CD4-positive, CD25-positive, alpha-beta regulatory T cell (primary cell): ENCODE results near the gene PLIN4. TPM values are rescaled to one million over a fixed set of nuclear protein-coding genes. Genes with fewer than 3 reads are reported as not detected.
"Not testable (repeated sequence)": the region's sequence is repeated elsewhere in the genome, so short reads cannot be mapped to it uniquely, and the experiment has no call there.

Source experiments
- ATAC-seq, 2 donors: fragments of 150-1000 bp; cut with Tn5 transposase; one replicate each; pipeline ENCODE4 v1.10.0; 2021; ENCODE audit warnings: low read depth in 2 of 2, moderate number of reproducible peaks in 2 of 2, moderate library complexity in 1 of 2
- DNase-seq, 3 donors: peaks; one replicate each; pipeline versions ENCODE4 v3.0.0 to v3.0.0-alpha.2; 2012 to 2022; ENCODE audit warnings: mixed read lengths in 1 of 3
- H3K27ac ChIP-seq: one replicate; pipeline ENCODE4 v1.7.0; 2013; ENCODE audit warnings: mild to moderate bottlenecking, low read length; ENCODE audit not compliant: insufficient read depth, poor library complexity, severe bottlenecking
- H3K27me3 ChIP-seq: one replicate; pipeline ENCODE4 v1.7.0; 2013; ENCODE audit warnings: low read length; ENCODE audit not compliant: control insufficient read depth, insufficient read depth
- H3K36me3 ChIP-seq: one replicate; pipeline ENCODE4 v1.7.0; 2013; ENCODE audit warnings: mild to moderate bottlenecking, low read length, moderate library complexity; ENCODE audit not compliant: control insufficient read depth, insufficient read depth
- H3K4me1 ChIP-seq: 2 replicates; pipeline ENCODE4 v1.7.0; 2013; ENCODE audit warnings: mild to moderate bottlenecking, low read length; ENCODE audit not compliant: insufficient read depth, control insufficient read depth, poor library complexity, severe bottlenecking
- H3K4me3 ChIP-seq: one replicate; pipeline ENCODE4 v1.7.0; 2013; ENCODE audit warnings: low read depth, mild to moderate bottlenecking, low read length, moderate library complexity
- H3K9me3 ChIP-seq, 2 experiments: 1 replicate in 1 of 2; 2 replicates in 1 of 2; pipeline ENCODE4 v1.7.0; 2013; ENCODE audit warnings: low read length in 2 of 2, mild to moderate bottlenecking in 1 of 2, moderate library complexity in 1 of 2; ENCODE audit not compliant: control insufficient read depth in 2 of 2
- H3K27ac Mint-ChIP-seq, 3 donors: one replicate each; pipeline ENCODE4 v1.8.0; 2020 to 2022; ENCODE audit warnings: mild to moderate bottlenecking in 3 of 3, mixed read lengths in 3 of 3, moderate library complexity in 2 of 3
- H3K27me3 Mint-ChIP-seq: one replicate; pipeline ENCODE4 v1.8.0; 2022; ENCODE audit warnings: mild to moderate bottlenecking, mixed read lengths
- H3K36me3 Mint-ChIP-seq: one replicate; pipeline ENCODE4 v1.8.0; 2020; ENCODE audit warnings: mixed read lengths
- H3K4me1 Mint-ChIP-seq, 4 donors: one replicate each; pipeline ENCODE4 v1.8.0; 2020 to 2022; ENCODE audit warnings: mixed read lengths in 4 of 4, mild to moderate bottlenecking in 1 of 4
- H3K4me3 Mint-ChIP-seq, 4 donors: one replicate each; pipeline ENCODE4 v1.8.0; 2020 to 2022; ENCODE audit warnings: mild to moderate bottlenecking in 4 of 4, mixed read lengths in 4 of 4, moderate library complexity in 3 of 4
- H3K9me3 Mint-ChIP-seq, 7 donors: one replicate each; pipeline ENCODE4 v1.8.0; 2020 to 2022; ENCODE audit warnings: mixed read lengths in 7 of 7, mild to moderate bottlenecking in 3 of 7, moderate library complexity in 2 of 7
- polyA plus RNA-seq, 4 donors: library from polyadenylated mRNA; unstranded; fragments of 300-500 nt; fragmentation: Illumina TruSeq; gene quantifications; one replicate each; pipeline ENCODE4 v1.2.3, GENCODE V29; 2021
- total RNA-seq: library from RNA; stranded (reverse); gene quantifications from one replicate; pipeline ENCODE4 v1.2.3, GENCODE V29; 2022

The PLIN4 gene
- total and polyA plus RNA-seq, 5 donors from 2014 or later = 0.02 to 0.13 (median 0.05) TPM; not detected in 2

- peaks cover 4% of the 10 kb centered on the region for H3K27me3 Mint-ChIP-seq
- H3K4me3 Mint-ChIP-seq = no peak overlapping the region
- Histone ChIP-seq H3K27me3 (no peaks in the 10 kb centered on the region), H3K4me1 (peaks cover 6% of the 10 kb centered on the region), H3K4me3 (no peak overlapping the region), H3K9me3 (no peaks in the 10 kb centered on the region), H3K36me3 (no peaks in the 10 kb centered on the region), H3K27ac (no peak overlapping the region)
- H3K27ac Mint-ChIP-seq = no peak overlapping the region
- ATAC-seq (no peak), DNase-seq (no peak)
- peaks cover 0 to 3% (median 0%) of the 10 kb centered on the region in 7 donors for H3K9me3 Mint-ChIP-seq
- peaks cover 0 to 15% (median 5%) of the 10 kb centered on the region in 4 donors for H3K4me1 Mint-ChIP-seq
- no peaks in the 10 kb centered on the region for H3K36me3 Mint-ChIP-seq
Measured at GRCh38 chr19:4542896-4543841, 24.9 kb upstream of the PLIN4 start.

- not testable (repeated sequence) for H3K36me3 Mint-ChIP-seq, H3K27me3 Mint-ChIP-seq, H3K27me3 ChIP-seq, H3K4me1 ChIP-seq, DNase-seq, H3K27ac ChIP-seq, H3K36me3 ChIP-seq, H3K9me3 Mint-ChIP-seq, H3K9me3 ChIP-seq, ATAC-seq, H3K4me3 Mint-ChIP-seq, H3K4me3 ChIP-seq, H3K27ac Mint-ChIP-seq
- H3K4me1 Mint-ChIP-seq = peaks cover 0 to 15% (median 5%) of the 10 kb centered on the region in 4 donors
Measured at GRCh38 chr19:4541806-4542145, 23.5 kb upstream of the PLIN4 start.

- Histone ChIP-seq H3K9me3 (no peaks in the 10 kb centered on the region), H3K27me3 (no peaks in the 10 kb centered on the region), H3K4me3 (no peak overlapping the region), H3K4me1 (peaks cover 6% of the 10 kb centered on the region), H3K27ac (no peak overlapping the region), H3K36me3 (no peaks in the 10 kb centered on the region)
- Mint-ChIP-seq H3K4me1 (peaks cover 0 to 15% (median 5%) of the 10 kb centered on the region in 4 donors), H3K4me3 (peak overlapping the region in 1 of 4 donors; percentile 47), H3K9me3 (peaks cover 0 to 3% (median 0%) of the 10 kb centered on the region in 7 donors), H3K27ac (no peak overlapping the region), H3K27me3 (no peaks in the 10 kb centered on the region), H3K36me3 (no peaks in the 10 kb centered on the region)
- ATAC-seq = no peak
- no peak for DNase-seq
Measured at GRCh38 chr19:4541114-4541805, 23.0 kb upstream of the PLIN4 start.

- Mint-ChIP-seq H3K27ac (peak within 1 kb of the TSS in 1 of 3 donors; percentile 9), H3K36me3 (no peaks in the 10 kb centered on the region), H3K9me3 (peaks cover 0 to 3% (median 0%) of the 10 kb centered on the region in 7 donors), H3K4me3 (peak within 1 kb of the TSS; percentile 46 to 66 (median 54)), H3K4me1 (peaks cover 0 to 19% (median 7%) of the 10 kb centered on the region in 4 donors), H3K27me3 (peaks cover 4% of the 10 kb centered on the region)
- DNase-seq (peak in 1 of 3 donors; percentile 53), ATAC-seq (peak; percentile 48 to 49)
- Histone ChIP-seq H3K9me3 (no peaks in the 10 kb centered on the region), H3K4me1 (peaks cover 13% of the 10 kb centered on the region), H3K27me3 (no peaks in the 10 kb centered on the region), H3K27ac (no peak within 1 kb of the TSS), H3K36me3 (no peaks in the 10 kb centered on the region), H3K4me3 (peak within 1 kb of the TSS; percentile 56)
Measured at GRCh38 chr19:4539693-4540581, 21.7 kb upstream of the PLIN4 start, which contains the start of gene LRG1. Gene LRG1 (minus strand): TSS chr19:4540036. CDS start chr19:4540013, 23 bp downstream.

- no peak overlapping the region for H3K4me3 Mint-ChIP-seq
- peaks cover 0 to 3% (median 0%) of the 10 kb centered on the region in 7 donors for H3K9me3 Mint-ChIP-seq
- no peak for ATAC-seq
- H3K4me1 Mint-ChIP-seq = peaks cover 0 to 19% (median 7%) of the 10 kb centered on the region in 4 donors
- Histone ChIP-seq H3K27me3 (no peaks in the 10 kb centered on the region), H3K27ac (no peak overlapping the region), H3K9me3 (no peaks in the 10 kb centered on the region), H3K4me3 (no peak overlapping the region), H3K4me1 (peaks cover 13% of the 10 kb centered on the region), H3K36me3 (no peaks in the 10 kb centered on the region)
- H3K27ac Mint-ChIP-seq = no peak overlapping the region
- H3K27me3 Mint-ChIP-seq = peaks cover 4% of the 10 kb centered on the region
- H3K36me3 Mint-ChIP-seq = no peaks in the 10 kb centered on the region
- DNase-seq = no peak
Measured at GRCh38 chr19:4539169-4539692, 20.9 kb upstream of the PLIN4 start.

- ATAC-seq = no peak
- DNase-seq = no peak
- H3K9me3 ChIP-seq = no peaks in the 10 kb centered on the region
- H3K36me3 ChIP-seq = no peaks in the 10 kb centered on the region
- H3K27me3 ChIP-seq = no peaks in the 10 kb centered on the region
- H3K4me1 ChIP-seq = peaks cover 13% of the 10 kb centered on the region
- Mint-ChIP-seq H3K4me1 (peaks cover 0 to 19% (median 7%) of the 10 kb centered on the region in 4 donors), H3K9me3 (peaks cover 0 to 3% (median 0%) of the 10 kb centered on the region in 7 donors), H3K27ac (no peak overlapping the region), H3K36me3 (no peaks in the 10 kb centered on the region), H3K27me3 (peaks cover 4% of the 10 kb centered on the region), H3K4me3 (no peak overlapping the region)
- H3K4me3 ChIP-seq = no peak overlapping the region
- no peak overlapping the region for H3K27ac ChIP-seq
Measured at GRCh38 chr19:4538601-4538954, 20.3 kb upstream of the PLIN4 start.
